OCI-LY3 (cell line): Measurements from ENCODE around the gene CPT1A.

ENCODE experiments used
- CTCF ChIP-seq: fragments of 200-600, 300-600 bp; sonication (generic); IDR thresholded peaks from 2 replicates; pipeline ENCODE4 v1.5.1; 2014; ENCODE audit warnings: antibody characterized with exemption, low read length, low read depth
- EZH2phosphoT487 ChIP-seq: fragments of 200-600 bp; shearing (Covaris generic); IDR thresholded peaks from 2 replicates; pipeline ENCODE4 v1.6.1; 2018; ENCODE audit warnings: antibody characterized with exemption, mixed run types, low read depth

- TF ChIP-seq CTCF (no peak), EZH2phosphoT487 (no peak)
Observed at GRCh38 chr11:68722143-68722542, 119.6 kb downstream of the CPT1A start.
